Measurements from ENCODE around the gene ADRB1.
A peak's percentile ranks its signal among the peaks of the same experiment; 100 is the strongest.

ADRB1 gene

DNA sequence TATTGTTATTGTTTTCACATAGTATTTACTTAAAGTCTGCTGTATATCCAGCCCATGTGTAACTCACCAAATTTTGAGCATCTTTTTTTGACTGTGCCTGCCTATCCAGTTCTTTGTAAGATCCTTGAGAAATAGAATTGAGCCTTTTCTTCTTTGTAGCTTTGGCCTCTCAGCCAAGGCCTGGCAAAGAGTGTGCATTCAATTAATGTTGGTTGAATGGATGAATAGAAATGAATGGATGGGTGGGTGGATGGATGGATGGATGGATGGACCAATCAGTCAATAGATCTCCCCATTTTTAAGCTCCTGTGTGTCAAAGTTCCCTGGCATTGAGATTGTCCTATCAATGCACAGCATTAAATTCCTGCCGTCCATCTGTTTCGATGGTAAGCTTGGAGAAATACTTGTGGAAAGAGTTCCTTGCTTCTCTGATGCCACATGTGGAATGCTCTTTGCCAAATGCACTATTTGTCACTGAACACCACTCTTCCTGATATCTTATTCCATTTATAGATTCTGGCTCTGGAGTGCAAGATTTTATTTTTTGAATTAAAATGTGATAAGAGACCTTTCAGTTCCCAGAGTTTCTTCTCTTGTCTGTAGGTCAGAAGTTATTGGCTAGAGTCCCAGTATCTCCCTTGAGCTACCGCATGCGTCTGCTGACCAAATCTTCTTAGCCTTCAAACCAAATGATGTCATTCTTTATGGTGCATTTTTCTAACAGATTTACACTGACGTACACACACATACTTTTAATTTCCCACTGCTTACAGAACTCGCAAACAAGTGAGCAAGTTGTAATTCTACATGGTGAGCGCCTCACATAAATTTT, 20.7 kb upstream of the ADRB1 start:
- no peak overlapping the region for H2BK120ac ChIP-seq (ENCODE audit: low read depth, low read length)
- no peak overlapping the region for H3K4ac ChIP-seq (ENCODE audit: low read length)
- no peaks in the 10 kb centered on the region for H3K79me1 ChIP-seq (ENCODE audit: low read depth, low read length)
- H4K8ac ChIP-seq (ENCODE audit: low read depth, low read length), result no peak overlapping the region
- no peak overlapping the region for H2BK12ac ChIP-seq (ENCODE audit: low read length)
- no peak overlapping the region for H2BK5ac ChIP-seq (ENCODE audit: low read length)
- DNase-seq (ENCODE audit: low spot score), result no peak
- no peak overlapping the region for H2AK5ac ChIP-seq (ENCODE audit: low read depth, low read length)
- H3K18ac ChIP-seq (ENCODE audit: low read length), result no peak overlapping the region
- H3K36me3 ChIP-seq (replicated peaks in 1 of 2; ENCODE audit: control insufficient read depth in 2 of 2, insufficient read depth in 2 of 2, low read length in 2 of 2), result no peaks in the 10 kb centered on the region
- H4K91ac ChIP-seq (ENCODE audit: low read depth, low read length, poor library complexity), result no peak overlapping the region
- WGBS, 2 donors (ENCODE audit: extremely low coverage in 2 of 2, insufficient read length in 2 of 2, insufficient replicate concordance in 1 of 2), result no CpG with 5 or more reads among the region's 7 CpGs
- H3K23ac ChIP-seq (ENCODE audit: low read depth, low read length, poor library complexity), result no peak overlapping the region
- no peak overlapping the region for H3K27ac ChIP-seq (replicated peaks; ENCODE audit: low read length)
- H3K9me3 ChIP-seq (replicated peaks in 1 of 2; ENCODE audit: control insufficient read depth in 2 of 2, insufficient read depth in 1 of 2, low read depth in 1 of 2, low read length in 2 of 2), result no peaks in the 10 kb centered on the region
- H3K9ac ChIP-seq (ENCODE audit: low read depth, low read length, poor library complexity), result no peak overlapping the region
- H3K4me1 ChIP-seq (ENCODE audit: control insufficient read depth in 2 of 2, insufficient read depth in 1 of 2, low read depth in 1 of 2, low read length in 2 of 2), result peaks cover 0 to 3% of the 10 kb centered on the region in 2 donors
- no peak overlapping the region for H3K14ac ChIP-seq (ENCODE audit: low read length)
- no peak overlapping the region for H3K4me3 ChIP-seq (ENCODE audit: low read length in 2 of 2)
- no peak overlapping the region for H2BK15ac ChIP-seq (ENCODE audit: low read length)
- H2AFZ ChIP-seq (ENCODE audit: low read length), result no peak overlapping the region
- peaks cover 0 to 28% (median 0%) of the 10 kb centered on the region in 3 experiments for H3K27me3 ChIP-seq (ENCODE audit: control insufficient read depth in 3 of 3, insufficient read depth in 3 of 3, low read depth in 1 of 3, low read length in 3 of 3)
- H3K4me2 ChIP-seq (ENCODE audit: insufficient read depth, low read length, poor library complexity, severe bottlenecking), result no peak overlapping the region

GRCh38 chr10:114024876-114025610, 18.6 kb upstream of the ADRB1 start:
- no CpG with 5 or more reads among the region's 12 CpGs for whole genome bisulfite sequencing, 2 donors (ENCODE audit: extremely low coverage in 2 of 2, insufficient read length in 2 of 2, insufficient replicate concordance in 1 of 2)
- H4K91ac ChIP-seq (ENCODE audit: low read depth, low read length, poor library complexity), result no peak overlapping the region
- H3K27me3 ChIP-seq (ENCODE audit: control insufficient read depth in 3 of 3, insufficient read depth in 3 of 3, low read depth in 1 of 3, low read length in 3 of 3), result peaks cover 0 to 47% (median 0%) of the 10 kb centered on the region in 3 experiments
- H3K4me2 ChIP-seq (ENCODE audit: insufficient read depth, low read length, poor library complexity, severe bottlenecking), result no peak overlapping the region
- H3K23ac ChIP-seq (ENCODE audit: low read depth, low read length, poor library complexity), result no peak overlapping the region
- no peak overlapping the region for H2BK12ac ChIP-seq (ENCODE audit: low read length)
- H3K36me3 ChIP-seq (replicated peaks in 1 of 2; ENCODE audit: control insufficient read depth in 2 of 2, insufficient read depth in 2 of 2, low read length in 2 of 2), result no peaks in the 10 kb centered on the region
- H3K14ac ChIP-seq (ENCODE audit: low read length), result no peak overlapping the region
- DNase-seq (ENCODE audit: low spot score), result no peak
- no peak overlapping the region for H4K8ac ChIP-seq (ENCODE audit: low read depth, low read length)
- H2AK5ac ChIP-seq (ENCODE audit: low read depth, low read length), result no peak overlapping the region
- no peaks in the 10 kb centered on the region for H3K9me3 ChIP-seq (replicated peaks in 1 of 2; ENCODE audit: control insufficient read depth in 2 of 2, insufficient read depth in 1 of 2, low read depth in 1 of 2, low read length in 2 of 2)
- no peak overlapping the region for H3K27ac ChIP-seq (replicated peaks; ENCODE audit: low read length)
- no peak overlapping the region for H2BK5ac ChIP-seq (ENCODE audit: low read length)
- H3K9ac ChIP-seq (ENCODE audit: low read depth, low read length, poor library complexity), result no peak overlapping the region
- peaks cover 0 to 3% of the 10 kb centered on the region in 2 donors for H3K4me1 ChIP-seq (ENCODE audit: control insufficient read depth in 2 of 2, insufficient read depth in 1 of 2, low read depth in 1 of 2, low read length in 2 of 2)
- H2AFZ ChIP-seq (ENCODE audit: low read length), result peak overlapping the region; percentile 19
- no peak overlapping the region for H2BK120ac ChIP-seq (ENCODE audit: low read depth, low read length)
- H3K4me3 ChIP-seq (ENCODE audit: low read length in 2 of 2), result no peak overlapping the region
- H2BK15ac ChIP-seq (ENCODE audit: low read length), result no peak overlapping the region
- no peak overlapping the region for H3K18ac ChIP-seq (ENCODE audit: low read length)
- H3K79me1 ChIP-seq (ENCODE audit: low read depth, low read length), result no peaks in the 10 kb centered on the region
- H3K4ac ChIP-seq (ENCODE audit: low read length), result no peak overlapping the region

DNA sequence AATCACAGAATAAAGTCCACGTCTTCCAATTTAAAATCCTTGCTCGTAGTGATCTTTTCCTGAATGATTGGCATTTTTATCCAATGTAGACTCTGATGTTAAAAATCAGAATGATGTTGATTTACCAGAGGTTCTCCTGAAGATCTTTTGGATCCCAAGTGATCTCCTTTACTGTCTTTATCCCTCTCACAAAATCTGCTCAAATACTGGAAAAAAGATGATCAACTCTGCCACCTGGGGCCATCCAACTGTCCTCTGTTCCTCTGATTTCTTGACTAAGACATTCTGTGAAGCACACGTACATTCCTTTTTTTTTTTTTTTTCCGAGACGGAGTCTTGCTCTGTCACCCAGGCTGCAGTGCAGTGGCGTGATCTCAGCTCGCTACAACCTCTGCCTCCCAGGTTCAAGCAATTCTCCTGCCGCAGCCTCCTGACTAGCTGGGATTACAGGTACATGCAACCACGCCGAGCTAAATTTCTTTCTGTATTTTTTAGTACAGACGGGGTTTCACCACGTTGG, 18.0 kb upstream of the ADRB1 start:
- H3K4ac ChIP-seq (ENCODE audit: low read length), result no peak overlapping the region
- H3K4me2 ChIP-seq (ENCODE audit: insufficient read depth, low read length, poor library complexity, severe bottlenecking), result no peak overlapping the region
- H2AFZ ChIP-seq (ENCODE audit: low read length), result no peak overlapping the region
- no peak overlapping the region for H3K18ac ChIP-seq (ENCODE audit: low read length)
- H3K14ac ChIP-seq (ENCODE audit: low read length), result no peak overlapping the region
- no peak overlapping the region for H3K4me3 ChIP-seq (ENCODE audit: low read length in 2 of 2)
- peaks cover 0 to 50% (median 0%) of the 10 kb centered on the region in 3 experiments for H3K27me3 ChIP-seq (ENCODE audit: control insufficient read depth in 3 of 3, insufficient read depth in 3 of 3, low read depth in 1 of 3, low read length in 3 of 3)
- no peak overlapping the region for H2BK5ac ChIP-seq (ENCODE audit: low read length)
- no peak overlapping the region for H4K91ac ChIP-seq (ENCODE audit: low read depth, low read length, poor library complexity)
- no peak overlapping the region for H2BK15ac ChIP-seq (ENCODE audit: low read length)
- no peak overlapping the region for H3K27ac ChIP-seq (replicated peaks; ENCODE audit: low read length)
- no peaks in the 10 kb centered on the region for H3K36me3 ChIP-seq (replicated peaks in 1 of 2; ENCODE audit: control insufficient read depth in 2 of 2, insufficient read depth in 2 of 2, low read length in 2 of 2)
- no peak overlapping the region for H2BK12ac ChIP-seq (ENCODE audit: low read length)
- peaks cover 0 to 3% of the 10 kb centered on the region in 2 donors for H3K4me1 ChIP-seq (ENCODE audit: control insufficient read depth in 2 of 2, insufficient read depth in 1 of 2, low read depth in 1 of 2, low read length in 2 of 2)
- H4K8ac ChIP-seq (ENCODE audit: low read depth, low read length), result no peak overlapping the region
- no peak overlapping the region for H3K9ac ChIP-seq (ENCODE audit: low read depth, low read length, poor library complexity)
- no peaks in the 10 kb centered on the region for H3K79me1 ChIP-seq (ENCODE audit: low read depth, low read length)
- H2BK120ac ChIP-seq (ENCODE audit: low read depth, low read length), result no peak overlapping the region
- H3K9me3 ChIP-seq (replicated peaks in 1 of 2; ENCODE audit: control insufficient read depth in 2 of 2, insufficient read depth in 1 of 2, low read depth in 1 of 2, low read length in 2 of 2), result no peaks in the 10 kb centered on the region
- H2AK5ac ChIP-seq (ENCODE audit: low read depth, low read length), result no peak overlapping the region
- DNase-seq (ENCODE audit: low spot score), result no peak
- no CpG with 5 or more reads among the region's 12 CpGs for WGBS, 2 donors (ENCODE audit: extremely low coverage in 2 of 2, insufficient read length in 2 of 2, insufficient replicate concordance in 1 of 2)
- no peak overlapping the region for H3K23ac ChIP-seq (ENCODE audit: low read depth, low read length, poor library complexity)

Measured in neuronal stem cell (in vitro differentiated cells).